K562 (cell line): ENCODE data around the gene PPP1R14B. TPM values are rescaled to one million over a fixed set of nuclear protein-coding genes. Genes with fewer than 3 reads are reported as not detected.

ENCODE experiments used
- ATAC-seq: fragments of 200-7000 bp; cut with Tn5 transposase; 3 replicates; pipeline ENCODE4 v1.9.1; 2020; ENCODE audit warnings: moderate library complexity
- BruUV-seq: library from RNA; stranded (reverse); fragments of 400-500 nt; replicated peaks from 2 replicates; lab custom pipeline; 2021; lab: Mats Ljungman, UMichigan
- CTCF ChIA-PET: fragments of 300-600 bp; formaldehyde crosslinking; extraction: SDS; loops from one replicate; lab custom pipeline; 2021; ENCODE audit warnings: low intra/inter-chr PET ratio; lab: Yijun Ruan, JAX
- POLR2A ChIA-PET: fragments of 300-600, 350-650 bp; sonication (Branson Sonifier 250); formaldehyde crosslinking; extraction: SDS; loops from one replicate; lab custom pipeline; 2021; ENCODE audit warnings: antibody characterized with exemption, inconsistent platforms; lab: Yijun Ruan, JAX
- DNase-seq, 4 experiments: peaks; one replicate each; pipeline versions ENCODE4 v3.0.0 to v3.0.0-alpha.2; 2011 to 2018; ENCODE audit warnings: low spot score in 3 of 4, mixed read lengths in 3 of 4; ENCODE audit errors: extremely low read depth in 1 of 4
- FAIRE-seq: peaks from 2 replicates; lab custom pipeline; 2011; peaks lifted over from hg19 to GRCh38; lab: Jason Lieb, UNC
- H2AFZ ChIP-seq: 2 replicates; pipeline ENCODE4 v1.6.0; 2011; ENCODE audit warnings: low read depth, low read length, control low read depth, inconsistent platforms
- H3K27ac ChIP-seq: fragments of 200-600 bp; 3 replicates; pipeline ENCODE4 v1.8.0; 2011; ENCODE audit warnings: low read depth, mild to moderate bottlenecking, control low read depth, inconsistent platforms, low read length, moderate library complexity, mixed read lengths; ENCODE audit errors: extremely low read depth
- H3K27me3 ChIP-seq, 2 experiments: fragments of 300-600 bp in 1 of 2; 2 replicates in 1 of 2; 3 replicates in 1 of 2; pipeline versions ENCODE4 v1.6.0 to v1.8.0; 2011; ENCODE audit warnings: inconsistent platforms in 2 of 2, low read length in 2 of 2, mild to moderate bottlenecking in 1 of 2, mixed read lengths in 1 of 2, moderate library complexity in 1 of 2; ENCODE audit not compliant: control insufficient read depth in 2 of 2, insufficient read depth in 2 of 2
- H3K36me3 ChIP-seq: fragments of 300-600 bp; 3 replicates; pipeline ENCODE4 v1.8.0; 2011; ENCODE audit warnings: mild to moderate bottlenecking, low read length, inconsistent platforms; ENCODE audit not compliant: control insufficient read depth, insufficient read depth
- H3K4me1 ChIP-seq, 2 experiments: fragments of 200-600 bp in 1 of 2; replicated peaks in 1 of 2; 2 replicates in 1 of 2; 3 replicates in 1 of 2; pipeline versions ENCODE4 v1.5.1 to v1.8.0; 2011; ENCODE audit warnings: inconsistent platforms in 2 of 2, low read length in 2 of 2, mild to moderate bottlenecking in 1 of 2, mixed read lengths in 1 of 2, moderate library complexity in 1 of 2; ENCODE audit not compliant: control insufficient read depth in 2 of 2, insufficient read depth in 2 of 2
- H3K4me2 ChIP-seq: 2 replicates; pipeline ENCODE4 v1.6.1; 2011; ENCODE audit warnings: low read length, control low read depth, inconsistent platforms, mixed read lengths; ENCODE audit not compliant: insufficient read depth
- H3K4me3 ChIP-seq: fragments of 200-600 bp; sonication (generic), shearing (Covaris generic); 2 replicates; pipeline ENCODE4 v1.5.1; 2016; ENCODE audit warnings: control low read depth, inconsistent platforms
- H3K79me2 ChIP-seq: fragments of 200-600 bp; 3 replicates; pipeline ENCODE4 v1.8.0; 2011; ENCODE audit warnings: low read length, inconsistent platforms; ENCODE audit not compliant: control insufficient read depth, insufficient read depth
- H3K9ac ChIP-seq, 2 experiments: 2 replicates each; pipeline versions ENCODE4 v1.6.0 to v1.6.1; 2011; ENCODE audit warnings: low read depth in 2 of 2, low read length in 2 of 2, control low read depth in 1 of 2, inconsistent platforms in 1 of 2, mild to moderate bottlenecking in 1 of 2, mixed read lengths in 1 of 2; ENCODE audit not compliant: insufficient read depth in 1 of 2
- H3K9me1 ChIP-seq: one replicate; pipeline ENCODE4 v1.6.0; 2011; ENCODE audit warnings: inconsistent platforms, mild to moderate bottlenecking, low read length, moderate library complexity; ENCODE audit not compliant: control insufficient read depth, insufficient read depth
- H3K9me3 ChIP-seq: replicated peaks from 2 replicates; pipeline ENCODE4 v1.5.1; 2011; ENCODE audit warnings: low read depth, low read length, inconsistent platforms; ENCODE audit not compliant: control insufficient read depth, insufficient read depth
- H4K20me1 ChIP-seq: replicated peaks from 2 replicates; pipeline ENCODE4 v1.6.1; 2011; ENCODE audit warnings: low read length, inconsistent platforms, mixed read lengths; ENCODE audit not compliant: control insufficient read depth, insufficient read depth
- ATF1 ChIP-seq, 2 experiments: fragments of 450-650 bp in 1 of 2; IDR thresholded peaks; 2 replicates each; pipeline ENCODE4 v1.6.1; 2016; ENCODE audit warnings: missing compliant biosample characterization in 1 of 2, missing genetic modification characterization in 1 of 2
- BCOR ChIP-seq: fragments of 450-650 bp; IDR thresholded peaks from 2 replicates; pipeline ENCODE4 v1.6.1; 2016
- SAFB2 ChIP-seq: fragments of 200-400 bp; formaldehyde crosslinking; IDR thresholded peaks from 2 replicates; pipeline ENCODE4 v1.6.1; 2018; ENCODE audit warnings: borderline replicate concordance, low read length, low read depth, moderate library complexity; ENCODE audit not compliant: severe bottlenecking
- ZKSCAN1 ChIP-seq: fragments of 150-350 bp; IDR thresholded peaks from 2 replicates; pipeline ENCODE4 v1.6.1; 2016; ENCODE audit warnings: low read depth, low read length
- WGBS: fragments of 100-300 bp; shearing (Covaris generic); methylation state at CpG from one replicate; pipeline ENCODE4 v1.1.6; 2016; ENCODE audit warnings: low coverage, mixed read lengths; ENCODE audit not compliant: insufficient coverage; ENCODE audit errors: missing lambda C conversion rate; 5-methylcytosine and 5-hydroxymethylcytosine counted together
- in situ Hi-C: fragments of 300-500 bp; cut with MboI; formaldehyde crosslinking; loops from 4 replicates; pipeline ENCODE4 v1.15.0; 2018; ENCODE audit warnings: inconsistent platforms, mixed read lengths
- intact Hi-C: fragments of 100-400 bp; cut with micrococcal nuclease; formaldehyde crosslinking; loops from 2 replicates; pipeline ENCODE4 v1.14.2; 2022
- polyA plus RNA-seq, 8 experiments: library from polyadenylated mRNA; depleted of rRNA in 4 of 8; stranded (reverse) in 5 of 8; unstranded in 3 of 8; fragments of >200 nt; fragmentation: Nextera tagmentation in 2 of 8; fragmentation: Illumina TruSeq in 1 of 8; extraction: Ambion mirVana in 2 of 8; extraction: Trizol in 1 of 8; gene quantifications; 2 replicates each; pipeline versions ENCODE4 v1.2.1 to v1.2.3, GENCODE V29; 2011 to 2014; ENCODE audit warnings: inconsistent platforms in 1 of 8, missing spikeins in 1 of 8
- total RNA-seq, 7 experiments: library from RNA; depleted of rRNA in 6 of 7; stranded (reverse); fragments of >200 nt in 6 of 7; fragmentation: Illumina TruSeq in 2 of 7; extraction: Trizol in 2 of 7; gene quantifications; 2 replicates each; pipeline versions ENCODE4 v1.2.1 to v1.2.3, GENCODE V29; 2011 to 2021; ENCODE audit warnings: low replicate concordance in 1 of 7

Gene PPP1R14B
- total and polyA plus RNA-seq, 9 of the 15 experiments (the other 6 are each of a cell fraction or from before 2014, with no cell fraction given) = 7.7 to 566 (median 212) TPM

- CTCF ChIA-PET = no interaction called here
- ATAC-seq (no peak), DNase-seq (no peak), FAIRE-seq (no peak)
- H3K9ac ChIP-seq = peak overlapping the region in 1 of 2 experiments; percentile 45; a peak in 1 of 4 replicates
- POLR2A ChIA-PET = interaction anchor here (0.6 kb wide), 1 partner anchor 1689 kb away, joined by 3 read pairs; no protein-coding TSS in a partner anchor
- H3K27ac ChIP-seq = no peak overlapping the region
- no peak overlapping the region for H2AFZ ChIP-seq
- no peaks in the 10 kb centered on the region for H3K9me1 ChIP-seq
- TF ChIP-seq BCOR (no peak), ZKSCAN1 (peak; percentile 93), SAFB2 (no peak), ATF1 (CRISPR knock-in tag; IDR thresholded peaks at IDR 0.05) (no peak), ATF1 (tag; IDR thresholded peaks at IDR 0.05) (no peak)
- TF ChIP-seq, all 486 proteins: peak for 1
- no peaks in the 10 kb centered on the region for H3K36me3 ChIP-seq
- no peak overlapping the region for H3K4me3 ChIP-seq
- H3K4me2 ChIP-seq = no peak overlapping the region
- no peaks in the 10 kb centered on the region for H3K9me3 ChIP-seq
- intact Hi-C loops (no loop called here), in situ Hi-C loops (no loop called here)
- H4K20me1 ChIP-seq = no peaks in the 10 kb centered on the region; the same call in 1 of the 2 replicates
- no peaks in the 10 kb centered on the region for H3K79me2 ChIP-seq
- peaks cover 48 to 67% of the 10 kb centered on the region in 2 experiments for H3K27me3 ChIP-seq
- H3K4me1 ChIP-seq = peaks cover 0 to 47% of the 10 kb centered on the region in 2 experiments; a peak in 2 of 5 replicates
- BruUV-seq = no TSS peak
- WGBS = 0% methylated on average over 2 of the region's 3 CpGs
Measured at GRCh38 chr11:64294774-64295173, 48.0 kb upstream of the PPP1R14B start.
